Caco-2 (cell line): ENCODE results near the gene SELENOV. TPM values are rescaled to one million over a fixed set of nuclear protein-coding genes. Genes with fewer than 3 reads are reported as not detected.

Experiments
- BruUV-seq: library from RNA; stranded (reverse); fragments of 400-500 nt; replicated peaks from 2 replicates; lab custom pipeline; 2021; lab: Mats Ljungman, UMichigan
- CTCF ChIA-PET: fragments of 300-600 bp; sonication (Branson Sonifier 250); formaldehyde crosslinking; loops from one replicate; lab custom pipeline; 2022; ENCODE audit warnings: antibody characterized with exemption; lab: Charles Lee
- POLR2A ChIA-PET: fragments of 300-600 bp; sonication (Branson Sonifier 250); formaldehyde crosslinking; loops from one replicate; lab custom pipeline; 2022; ENCODE audit warnings: antibody characterized with exemption; lab: Charles Lee
- DNase-seq, 2 experiments: peaks; one replicate each; pipeline versions ENCODE4 v3.0.0 to v3.0.0-alpha.2; 2020 to 2022
- H3K27me3 ChIP-seq: replicated peaks from 2 replicates; pipeline ENCODE4 v1.6.0; 2011; ENCODE audit warnings: low read length; ENCODE audit not compliant: control insufficient read depth, insufficient read depth
- H3K36me3 ChIP-seq: 2 replicates; pipeline ENCODE4 v1.5.1; 2011; ENCODE audit warnings: low read length; ENCODE audit not compliant: control insufficient read depth, insufficient read depth
- H3K4me1 ChIP-seq: fragments of 250-450 bp; sonication (Bioruptor Pico); 2 replicates; pipeline ENCODE4 v1.5.1; 2020; ENCODE audit warnings: mild to moderate bottlenecking
- H3K4me3 ChIP-seq: 2 replicates; pipeline ENCODE4 v1.5.1; 2011; ENCODE audit warnings: low read depth, mild to moderate bottlenecking, control low read depth, low read length
- H3K9me3 ChIP-seq: fragments of 250-450 bp; sonication (Bioruptor Pico); 2 replicates; pipeline ENCODE4 v1.5.1; 2020; ENCODE audit warnings: mild to moderate bottlenecking, moderate library complexity
- H3K27ac Mint-ChIP-seq: one replicate; pipeline ENCODE4 v1.8.0; 2022; ENCODE audit warnings: mixed read lengths; ENCODE audit not compliant: unreplicated experiment
- H3K27me3 Mint-ChIP-seq: one replicate; pipeline ENCODE4 v1.8.0; 2022; ENCODE audit warnings: mixed read lengths; ENCODE audit not compliant: insufficient read depth, unreplicated experiment
- H3K36me3 Mint-ChIP-seq: one replicate; pipeline ENCODE4 v1.8.0; 2022; ENCODE audit warnings: mild to moderate bottlenecking, mixed read lengths; ENCODE audit not compliant: insufficient read depth, unreplicated experiment
- H3K4me1 Mint-ChIP-seq: one replicate; pipeline ENCODE4 v1.8.0; 2022; ENCODE audit warnings: low read depth, mixed read lengths; ENCODE audit not compliant: unreplicated experiment
- H3K4me3 Mint-ChIP-seq: one replicate; pipeline ENCODE4 v1.8.0; 2022; ENCODE audit warnings: mild to moderate bottlenecking, moderate library complexity, mixed read lengths; ENCODE audit not compliant: unreplicated experiment
- H3K9me3 Mint-ChIP-seq: one replicate; pipeline ENCODE4 v1.8.0; 2022; ENCODE audit warnings: mixed read lengths; ENCODE audit not compliant: unreplicated experiment
- CTCF ChIP-seq, 2 experiments: fragments of 200-600 bp in 1 of 2; IDR thresholded peaks; 1 replicate in 1 of 2; 2 replicates in 1 of 2; pipeline versions ENCODE4 v1.5.1 to v1.8.0; 2011 to 2022; ENCODE audit warnings: antibody characterized with exemption in 1 of 2, control low read depth in 1 of 2, inconsistent platforms in 1 of 2, low read depth in 1 of 2, low read length in 1 of 2, mild to moderate bottlenecking in 1 of 2, moderate library complexity in 1 of 2; ENCODE audit not compliant: insufficient read depth in 1 of 2, severe bottlenecking in 1 of 2, unreplicated experiment in 1 of 2
- intact Hi-C: fragments of 100-400 bp; cut with micrococcal nuclease; formaldehyde crosslinking; loops from one replicate; pipeline ENCODE4 v1.10.0; 2022; ENCODE audit not compliant: unreplicated experiment
- total RNA-seq: library from RNA; stranded (reverse); gene quantifications from 2 replicates; pipeline ENCODE4 v1.2.3, GENCODE V29; 2022

Gene SELENOV
- total RNA-seq, 1 experiment from 2014 or later, result 1.6 TPM

- H3K36me3 Mint-ChIP-seq, result peaks cover 90% of the 10 kb centered on the region
- H3K36me3 ChIP-seq, result peaks cover 15% of the 10 kb centered on the region
- DNase-seq, result no peak
- ChIA-PET CTCF (no interaction called here), POLR2A (interaction anchor here (1.0 to 1.5 kb wide), 2 partner anchors 11 to 33 kb away, joined by 3 to 5 read pairs; partner anchors contain the start of genes RPS16 and TIMM50)
- H3K9me3 ChIP-seq, result no peaks in the 10 kb centered on the region
- intact Hi-C loops, result no loop called here
- no peaks in the 10 kb centered on the region for H3K4me1 Mint-ChIP-seq
- H3K27ac Mint-ChIP-seq, result no peak overlapping the region
- BruUV-seq, result no TSS peak
- H3K4me1 ChIP-seq, result no peaks in the 10 kb centered on the region
- H3K9me3 Mint-ChIP-seq, result no peaks in the 10 kb centered on the region
- no peaks in the 10 kb centered on the region for H3K27me3 ChIP-seq
- no peaks in the 10 kb centered on the region for H3K27me3 Mint-ChIP-seq
- H3K4me3 Mint-ChIP-seq, result no peak overlapping the region
- no peak overlapping the region for H3K4me3 ChIP-seq
- no peak for TF ChIP-seq CTCF (IDR thresholded peaks at IDR 0.05; ENCODE audit: insufficient read depth in 1 of 2, low read depth in 1 of 2, low read length in 1 of 2, severe bottlenecking in 1 of 2, unreplicated experiment in 1 of 2)
Measured at GRCh38 chr19:39469036-39469435, 45.9 kb upstream of the SELENOV start.

- Histone ChIP-seq H3K4me3 (no peak overlapping the region), H3K4me1 (no peaks in the 10 kb centered on the region), H3K36me3 (peaks cover 18% of the 10 kb centered on the region), H3K27me3 (no peaks in the 10 kb centered on the region), H3K9me3 (no peaks in the 10 kb centered on the region)
- Mint-ChIP-seq H3K27me3 (no peaks in the 10 kb centered on the region), H3K9me3 (no peaks in the 10 kb centered on the region), H3K36me3 (peaks cover 91% of the 10 kb centered on the region), H3K4me1 (no peaks in the 10 kb centered on the region), H3K27ac (no peak overlapping the region), H3K4me3 (no peak overlapping the region)
- intact Hi-C loops, result no loop called here
- no TSS peak for BruUV-seq
- no peak for TF ChIP-seq CTCF (IDR thresholded peaks at IDR 0.05; ENCODE audit: insufficient read depth in 1 of 2, low read depth in 1 of 2, low read length in 1 of 2, severe bottlenecking in 1 of 2, unreplicated experiment in 1 of 2)
- POLR2A ChIA-PET, result interaction anchor here (1.0 to 1.5 kb wide), 2 partner anchors 11 to 34 kb away, joined by 3 to 5 read pairs; partner anchors contain the start of genes RPS16 and TIMM50
- CTCF ChIA-PET, result no interaction called here
- DNase-seq, result no peak
Measured at GRCh38 chr19:39469567-39469966, 45.4 kb upstream of the SELENOV start.

- no peak overlapping the region for H3K27ac Mint-ChIP-seq
- peaks cover 91% of the 10 kb centered on the region for H3K36me3 Mint-ChIP-seq
- H3K9me3 Mint-ChIP-seq, result no peaks in the 10 kb centered on the region
- peaks cover 17% of the 10 kb centered on the region for H3K36me3 ChIP-seq
- no peaks in the 10 kb centered on the region for H3K4me1 ChIP-seq
- no peak overlapping the region for H3K4me3 Mint-ChIP-seq
- no peaks in the 10 kb centered on the region for H3K4me1 Mint-ChIP-seq
- ChIA-PET POLR2A (no interaction called here), CTCF (no interaction called here)
- no TSS peak for BruUV-seq
- H3K9me3 ChIP-seq, result no peaks in the 10 kb centered on the region
- DNase-seq, result no peak
- no peaks in the 10 kb centered on the region for H3K27me3 Mint-ChIP-seq
- TF ChIP-seq CTCF (IDR thresholded peaks at IDR 0.05; ENCODE audit: insufficient read depth in 1 of 2, low read depth in 1 of 2, low read length in 1 of 2, severe bottlenecking in 1 of 2, unreplicated experiment in 1 of 2), result no peak
- intact Hi-C loops, result no loop called here
- no peak overlapping the region for H3K4me3 ChIP-seq
- H3K27me3 ChIP-seq, result no peaks in the 10 kb centered on the region
Measured at GRCh38 chr19:39470724-39471339, 44.1 kb upstream of the SELENOV start.
